ENCODE data around the gene F2R. TPM values are rescaled to one million over a fixed set of nuclear protein-coding genes. Genes with fewer than 3 reads are reported as not detected.

The F2R gene
- total and polyA plus RNA-seq, 2 experiments from 2014 or later, result 15.0 to 26.0 TPM

DNA sequence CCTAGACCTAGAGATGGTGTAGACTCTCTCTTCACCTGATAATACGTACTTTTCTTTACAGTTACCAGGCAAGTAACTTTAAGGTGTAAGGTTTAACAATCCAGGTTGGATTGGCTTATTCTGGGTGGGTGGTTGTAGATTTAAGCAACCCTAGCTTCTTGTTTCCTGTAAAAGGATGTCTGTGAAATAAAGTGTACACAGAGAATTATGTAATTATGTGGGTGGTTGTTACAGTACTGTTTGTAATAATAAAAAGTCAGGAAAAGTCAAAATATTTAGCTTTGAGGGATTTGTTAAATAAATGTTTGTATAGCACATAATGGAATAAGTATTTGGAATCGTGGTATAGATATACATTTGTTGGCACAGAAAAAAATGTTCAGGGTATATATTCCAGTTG is 43.7 kb upstream of the F2R start:
- TF ChIP-seq STAT1 (IDR thresholded peaks at IDR 0.05; ENCODE audit: unreplicated experiment), result no peak
- no peak for TF ChIP-seq JUNB (IDR thresholded peaks at IDR 0.05; ENCODE audit: unreplicated experiment)
- TF ChIP-seq NANOG (IDR thresholded peaks at IDR 0.05; ENCODE audit: borderline replicate concordance), result no peak
- TF ChIP-seq EZH2 (IDR thresholded peaks at IDR 0.05; ENCODE audit: low read depth, unreplicated experiment), result no peak
- TF ChIP-seq CREB1 (CRISPR knock-in tag; IDR thresholded peaks at IDR 0.05; ENCODE audit: low read depth), result no peak
- no peak for TF ChIP-seq ZNF114 (CRISPR knock-in tag; IDR thresholded peaks at IDR 0.05)
- TF ChIP-seq, protein P1, sequence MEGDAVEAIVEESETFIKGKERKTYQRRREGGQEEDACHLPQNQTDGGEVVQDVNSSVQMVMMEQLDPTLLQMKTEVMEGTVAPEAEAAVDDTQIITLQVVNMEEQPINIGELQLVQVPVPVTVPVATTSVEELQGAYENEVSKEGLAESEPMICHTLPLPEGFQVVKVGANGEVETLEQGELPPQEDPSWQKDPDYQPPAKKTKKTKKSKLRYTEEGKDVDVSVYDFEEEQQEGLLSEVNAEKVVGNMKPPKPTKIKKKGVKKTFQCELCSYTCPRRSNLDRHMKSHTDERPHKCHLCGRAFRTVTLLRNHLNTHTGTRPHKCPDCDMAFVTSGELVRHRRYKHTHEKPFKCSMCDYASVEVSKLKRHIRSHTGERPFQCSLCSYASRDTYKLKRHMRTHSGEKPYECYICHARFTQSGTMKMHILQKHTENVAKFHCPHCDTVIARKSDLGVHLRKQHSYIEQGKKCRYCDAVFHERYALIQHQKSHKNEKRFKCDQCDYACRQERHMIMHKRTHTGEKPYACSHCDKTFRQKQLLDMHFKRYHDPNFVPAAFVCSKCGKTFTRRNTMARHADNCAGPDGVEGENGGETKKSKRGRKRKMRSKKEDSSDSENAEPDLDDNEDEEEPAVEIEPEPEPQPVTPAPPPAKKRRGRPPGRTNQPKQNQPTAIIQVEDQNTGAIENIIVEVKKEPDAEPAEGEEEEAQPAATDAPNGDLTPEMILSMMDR (conservative IDR thresholded peaks at IDR 0.05; ENCODE audit: low read depth in 2 of 2), result no peak
- no peak for TF ChIP-seq ZNF331 (CRISPR knock-in tag; IDR thresholded peaks at IDR 0.05; ENCODE audit: low read depth)
- TF ChIP-seq, protein P2, sequence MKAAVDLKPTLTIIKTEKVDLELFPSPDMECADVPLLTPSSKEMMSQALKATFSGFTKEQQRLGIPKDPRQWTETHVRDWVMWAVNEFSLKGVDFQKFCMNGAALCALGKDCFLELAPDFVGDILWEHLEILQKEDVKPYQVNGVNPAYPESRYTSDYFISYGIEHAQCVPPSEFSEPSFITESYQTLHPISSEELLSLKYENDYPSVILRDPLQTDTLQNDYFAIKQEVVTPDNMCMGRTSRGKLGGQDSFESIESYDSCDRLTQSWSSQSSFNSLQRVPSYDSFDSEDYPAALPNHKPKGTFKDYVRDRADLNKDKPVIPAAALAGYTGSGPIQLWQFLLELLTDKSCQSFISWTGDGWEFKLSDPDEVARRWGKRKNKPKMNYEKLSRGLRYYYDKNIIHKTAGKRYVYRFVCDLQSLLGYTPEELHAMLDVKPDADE (IDR thresholded peaks at IDR 0.05), result no peak
- no peak for TF ChIP-seq EZH2phosphoT487 (IDR thresholded peaks at IDR 0.05; ENCODE audit: unreplicated experiment)
- no peak for TF ChIP-seq POLR2AphosphoS5 (IDR thresholded peaks at IDR 0.05; ENCODE audit: low read depth)
- TF ChIP-seq, protein P3, sequence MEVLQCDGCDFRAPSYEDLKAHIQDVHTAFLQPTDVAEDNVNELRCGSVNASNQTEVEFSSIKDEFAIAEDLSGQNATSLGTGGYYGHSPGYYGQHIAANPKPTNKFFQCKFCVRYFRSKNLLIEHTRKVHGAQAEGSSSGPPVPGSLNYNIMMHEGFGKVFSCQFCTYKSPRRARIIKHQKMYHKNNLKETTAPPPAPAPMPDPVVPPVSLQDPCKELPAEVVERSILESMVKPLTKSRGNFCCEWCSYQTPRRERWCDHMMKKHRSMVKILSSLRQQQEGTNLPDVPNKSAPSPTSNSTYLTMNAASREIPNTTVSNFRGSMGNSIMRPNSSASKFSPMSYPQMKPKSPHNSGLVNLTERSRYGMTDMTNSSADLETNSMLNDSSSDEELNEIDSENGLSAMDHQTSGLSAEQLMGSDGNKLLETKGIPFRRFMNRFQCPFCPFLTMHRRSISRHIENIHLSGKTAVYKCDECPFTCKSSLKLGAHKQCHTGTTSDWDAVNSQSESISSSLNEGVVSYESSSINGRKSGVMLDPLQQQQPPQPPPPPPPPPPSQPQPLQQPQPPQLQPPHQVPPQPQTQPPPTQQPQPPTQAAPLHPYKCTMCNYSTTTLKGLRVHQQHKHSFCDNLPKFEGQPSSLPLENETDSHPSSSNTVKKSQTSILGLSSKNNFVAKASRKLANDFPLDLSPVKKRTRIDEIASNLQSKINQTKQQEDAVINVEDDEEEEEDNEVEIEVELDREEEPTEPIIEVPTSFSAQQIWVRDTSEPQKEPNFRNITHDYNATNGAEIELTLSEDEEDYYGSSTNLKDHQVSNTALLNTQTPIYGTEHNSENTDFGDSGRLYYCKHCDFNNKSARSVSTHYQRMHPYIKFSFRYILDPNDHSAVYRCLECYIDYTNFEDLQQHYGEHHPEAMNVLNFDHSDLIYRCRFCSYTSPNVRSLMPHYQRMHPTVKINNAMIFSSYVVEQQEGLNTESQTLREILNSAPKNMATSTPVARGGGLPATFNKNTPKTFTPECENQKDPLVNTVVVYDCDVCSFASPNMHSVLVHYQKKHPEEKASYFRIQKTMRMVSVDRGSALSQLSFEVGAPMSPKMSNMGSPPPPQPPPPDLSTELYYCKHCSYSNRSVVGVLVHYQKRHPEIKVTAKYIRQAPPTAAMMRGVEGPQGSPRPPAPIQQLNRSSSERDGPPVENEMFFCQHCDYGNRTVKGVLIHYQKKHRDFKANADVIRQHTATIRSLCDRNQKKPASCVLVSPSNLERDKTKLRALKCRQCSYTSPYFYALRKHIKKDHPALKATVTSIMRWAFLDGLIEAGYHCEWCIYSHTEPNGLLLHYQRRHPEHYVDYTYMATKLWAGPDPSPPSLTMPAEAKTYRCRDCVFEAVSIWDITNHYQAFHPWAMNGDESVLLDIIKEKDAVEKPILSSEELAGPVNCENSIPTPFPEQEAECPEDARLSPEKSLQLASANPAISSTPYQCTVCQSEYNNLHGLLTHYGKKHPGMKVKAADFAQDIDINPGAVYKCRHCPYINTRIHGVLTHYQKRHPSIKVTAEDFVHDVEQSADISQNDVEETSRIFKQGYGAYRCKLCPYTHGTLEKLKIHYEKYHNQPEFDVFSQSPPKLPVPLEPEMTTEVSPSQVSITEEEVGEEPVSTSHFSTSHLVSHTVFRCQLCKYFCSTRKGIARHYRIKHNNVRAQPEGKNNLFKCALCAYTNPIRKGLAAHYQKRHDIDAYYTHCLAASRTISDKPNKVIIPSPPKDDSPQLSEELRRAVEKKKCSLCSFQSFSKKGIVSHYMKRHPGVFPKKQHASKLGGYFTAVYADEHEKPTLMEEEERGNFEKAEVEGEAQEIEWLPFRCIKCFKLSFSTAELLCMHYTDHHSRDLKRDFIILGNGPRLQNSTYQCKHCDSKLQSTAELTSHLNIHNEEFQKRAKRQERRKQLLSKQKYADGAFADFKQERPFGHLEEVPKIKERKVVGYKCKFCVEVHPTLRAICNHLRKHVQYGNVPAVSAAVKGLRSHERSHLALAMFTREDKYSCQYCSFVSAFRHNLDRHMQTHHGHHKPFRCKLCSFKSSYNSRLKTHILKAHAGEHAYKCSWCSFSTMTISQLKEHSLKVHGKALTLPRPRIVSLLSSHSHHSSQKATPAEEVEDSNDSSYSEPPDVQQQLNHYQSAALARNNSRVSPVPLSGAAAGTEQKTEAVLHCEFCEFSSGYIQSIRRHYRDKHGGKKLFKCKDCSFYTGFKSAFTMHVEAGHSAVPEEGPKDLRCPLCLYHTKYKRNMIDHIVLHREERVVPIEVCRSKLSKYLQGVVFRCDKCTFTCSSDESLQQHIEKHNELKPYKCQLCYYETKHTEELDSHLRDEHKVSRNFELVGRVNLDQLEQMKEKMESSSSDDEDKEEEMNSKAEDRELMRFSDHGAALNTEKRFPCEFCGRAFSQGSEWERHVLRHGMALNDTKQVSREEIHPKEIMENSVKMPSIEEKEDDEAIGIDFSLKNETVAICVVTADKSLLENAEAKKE (CRISPR knock-in tag; IDR thresholded peaks at IDR 0.05), result no peak
- TF ChIP-seq, protein P4, sequence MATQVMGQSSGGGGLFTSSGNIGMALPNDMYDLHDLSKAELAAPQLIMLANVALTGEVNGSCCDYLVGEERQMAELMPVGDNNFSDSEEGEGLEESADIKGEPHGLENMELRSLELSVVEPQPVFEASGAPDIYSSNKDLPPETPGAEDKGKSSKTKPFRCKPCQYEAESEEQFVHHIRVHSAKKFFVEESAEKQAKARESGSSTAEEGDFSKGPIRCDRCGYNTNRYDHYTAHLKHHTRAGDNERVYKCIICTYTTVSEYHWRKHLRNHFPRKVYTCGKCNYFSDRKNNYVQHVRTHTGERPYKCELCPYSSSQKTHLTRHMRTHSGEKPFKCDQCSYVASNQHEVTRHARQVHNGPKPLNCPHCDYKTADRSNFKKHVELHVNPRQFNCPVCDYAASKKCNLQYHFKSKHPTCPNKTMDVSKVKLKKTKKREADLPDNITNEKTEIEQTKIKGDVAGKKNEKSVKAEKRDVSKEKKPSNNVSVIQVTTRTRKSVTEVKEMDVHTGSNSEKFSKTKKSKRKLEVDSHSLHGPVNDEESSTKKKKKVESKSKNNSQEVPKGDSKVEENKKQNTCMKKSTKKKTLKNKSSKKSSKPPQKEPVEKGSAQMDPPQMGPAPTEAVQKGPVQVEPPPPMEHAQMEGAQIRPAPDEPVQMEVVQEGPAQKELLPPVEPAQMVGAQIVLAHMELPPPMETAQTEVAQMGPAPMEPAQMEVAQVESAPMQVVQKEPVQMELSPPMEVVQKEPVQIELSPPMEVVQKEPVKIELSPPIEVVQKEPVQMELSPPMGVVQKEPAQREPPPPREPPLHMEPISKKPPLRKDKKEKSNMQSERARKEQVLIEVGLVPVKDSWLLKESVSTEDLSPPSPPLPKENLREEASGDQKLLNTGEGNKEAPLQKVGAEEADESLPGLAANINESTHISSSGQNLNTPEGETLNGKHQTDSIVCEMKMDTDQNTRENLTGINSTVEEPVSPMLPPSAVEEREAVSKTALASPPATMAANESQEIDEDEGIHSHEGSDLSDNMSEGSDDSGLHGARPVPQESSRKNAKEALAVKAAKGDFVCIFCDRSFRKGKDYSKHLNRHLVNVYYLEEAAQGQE (IDR thresholded peaks at IDR 0.05; ENCODE audit: unreplicated experiment), result no peak
- H3F3A ChIP-seq (replicated peaks; ENCODE audit: low read depth), result no peaks in the 10 kb centered on the region
- no peak overlapping the region for H3K27ac ChIP-seq (ENCODE audit: low read depth)
- ATAC-seq, result no peak
- H2AFZ ChIP-seq, result no peak overlapping the region
- H3K4me2 ChIP-seq, result no peak overlapping the region
- H3K4me3 ChIP-seq, result no peak overlapping the region
- no peak overlapping the region for H3K4me3 Mint-ChIP-seq
- DNase-seq (ENCODE audit: low spot score), result no peak
- H3K36me3 ChIP-seq (ENCODE audit: insufficient read depth), result no peaks in the 10 kb centered on the region; the same call in 1 of the 2 replicates
- H3K27ac Mint-ChIP-seq, result no peak overlapping the region
- peaks cover 3% of the 10 kb centered on the region for H3K27me3 Mint-ChIP-seq (ENCODE audit: insufficient read depth, low read depth, poor library complexity)
- no peaks in the 10 kb centered on the region; the same call in 1 of the 2 replicates for H3K9me2 ChIP-seq (ENCODE audit: insufficient read depth)
- H3K79me2 ChIP-seq (replicated peaks; ENCODE audit: insufficient read depth), result no peaks in the 10 kb centered on the region
- H3K27me3 ChIP-seq (ENCODE audit: insufficient read depth), result no peaks in the 10 kb centered on the region
- peaks cover 23% of the 10 kb centered on the region for H3K36me3 Mint-ChIP-seq (ENCODE audit: low read depth)
- no peaks in the 10 kb centered on the region for H4K20me1 ChIP-seq (replicated peaks; ENCODE audit: insufficient read depth)
- no peaks in the 10 kb centered on the region for H3K4me1 Mint-ChIP-seq
- H3K9me3 Mint-ChIP-seq, result no peaks in the 10 kb centered on the region
- H3K4me1 ChIP-seq (ENCODE audit: insufficient read depth), result no peaks in the 10 kb centered on the region
